Measurements from ENCODE around the gene LSM7. TPM values are rescaled to one million over a fixed set of nuclear protein-coding genes. Genes with fewer than 3 reads are reported as not detected.

Gene LSM7
- total RNA-seq, 1 donor from 2014 or later: 57.0 TPM

DNA sequence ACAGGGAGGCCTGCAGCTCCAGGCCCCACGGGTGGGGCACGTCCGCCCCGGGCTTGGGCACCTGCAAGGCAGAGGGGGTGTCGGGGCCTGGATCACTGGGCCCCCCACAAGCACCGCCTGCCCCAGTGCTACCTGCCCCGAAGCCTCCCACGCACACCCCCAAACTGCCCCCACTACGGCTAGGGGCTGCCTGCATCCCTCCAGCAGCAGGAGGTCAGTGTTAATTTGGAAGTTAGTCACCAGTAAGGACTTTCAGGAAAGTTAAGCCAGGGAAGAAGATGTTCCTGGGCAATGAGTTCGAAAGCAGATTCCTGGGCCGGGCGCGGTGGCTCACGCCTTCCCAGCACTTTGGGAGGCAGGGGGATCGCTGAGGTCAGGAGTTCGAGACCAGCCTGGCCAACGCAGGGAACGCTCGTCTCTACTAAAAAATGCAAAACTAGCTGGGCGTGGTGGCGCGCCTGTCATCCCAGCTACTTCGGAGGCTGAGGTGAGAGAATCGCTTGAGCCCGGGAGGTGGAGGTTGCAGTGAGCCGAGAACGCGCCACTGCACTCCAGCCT is 51.9 kb downstream of the LSM7 start:
- no peak for DNase-seq

GRCh38 chr19:2275588-2276428 is 52.6 kb downstream of the LSM7 start:
- DNase-seq: no peak

- DNase-seq: peak; percentile 57
Observed at GRCh38 chr19:2274931-2275535, 53.4 kb downstream of the LSM7 start.

DNA sequence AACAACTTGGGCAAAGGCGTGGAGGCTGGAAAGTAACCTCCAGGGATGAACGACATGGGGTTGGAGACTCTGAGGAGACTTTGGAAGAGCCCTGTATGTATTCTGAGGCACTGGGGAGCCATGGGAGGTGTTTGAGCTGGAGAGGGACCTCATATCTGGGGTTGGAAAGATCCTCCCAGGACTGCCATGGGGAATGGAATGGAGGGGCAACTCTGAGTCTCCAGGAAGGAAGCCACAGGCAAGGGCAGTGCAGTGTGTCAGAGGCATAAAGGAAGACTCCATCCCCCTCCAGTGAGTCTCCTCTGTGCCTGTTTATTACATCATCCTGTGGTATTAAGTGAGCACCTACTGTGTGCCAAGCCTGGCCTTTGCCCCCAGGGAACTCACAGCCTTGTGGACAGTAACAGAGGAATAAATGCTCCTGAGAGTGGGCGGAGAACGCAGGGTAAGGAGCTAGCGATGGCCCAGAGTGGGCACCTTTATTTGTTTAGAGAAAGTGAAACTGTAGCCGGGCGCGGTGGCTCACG is 54.1 kb downstream of the LSM7 start:
- DNase-seq: no peak

DNA sequence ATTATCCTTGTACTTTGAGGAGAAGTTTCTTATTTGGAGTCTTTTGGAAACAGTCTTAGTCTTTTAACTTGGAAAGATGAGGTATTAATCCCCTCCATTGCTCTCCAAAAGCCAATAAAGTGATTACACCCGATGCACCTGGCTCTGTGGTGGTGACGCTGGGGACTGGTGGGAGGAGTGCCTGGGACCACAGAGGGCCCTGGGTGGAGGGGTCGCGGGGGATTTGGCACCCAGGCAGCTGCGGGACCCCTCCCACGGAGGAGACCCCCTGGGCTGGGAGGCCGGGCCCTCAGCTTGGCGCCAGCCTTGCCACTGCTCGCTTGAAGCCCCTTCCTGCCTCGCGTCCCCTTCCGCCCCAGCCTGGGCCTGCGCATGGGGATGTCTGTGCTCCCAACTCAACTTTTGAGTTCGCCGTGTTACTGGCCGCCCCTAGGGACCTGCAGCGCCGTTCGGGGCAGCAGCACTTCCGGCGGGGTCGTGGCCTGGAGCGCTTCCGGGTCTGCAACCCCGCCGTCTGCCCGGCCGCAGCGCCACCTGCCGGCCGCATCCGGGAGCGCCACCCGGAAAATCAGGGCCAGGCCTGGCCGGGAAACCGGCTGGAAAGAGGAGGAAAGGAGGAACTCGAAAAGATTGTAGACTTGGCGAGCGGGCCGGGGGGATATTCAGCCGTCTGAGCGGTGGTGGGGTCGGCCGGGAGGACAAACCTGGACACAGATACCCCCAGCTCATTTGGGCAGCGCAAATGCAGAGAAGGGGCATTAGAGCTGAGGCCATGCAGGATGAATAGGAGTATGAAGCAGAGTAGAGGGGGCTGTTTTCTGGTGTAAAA is 54.8 kb downstream of the LSM7 start:
- peak; percentile 53 for DNase-seq

Other genes starting within 250 kb of the LSM7 start
- 16.2 TPM for gene MOB3A, start 232.3 kb downstream of the LSM7 start, total RNA-seq
- gene IZUMO4, start 231.7 kb downstream of the LSM7 start, total RNA-seq: 2.2 TPM
- 33.2 TPM for gene AP3D1, start 177.0 kb downstream of the LSM7 start, total RNA-seq
- gene DOT1L, start 164.7 kb downstream of the LSM7 start, total RNA-seq: 9.3 TPM
- 36.7 TPM for gene PLEKHJ1, start 92.3 kb downstream of the LSM7 start, total RNA-seq
- gene SF3A2, start 91.8 kb downstream of the LSM7 start, total RNA-seq: 51.5 TPM
- not detected for gene AMH, start 79.3 kb downstream of the LSM7 start, total RNA-seq
- 4.5 TPM for gene JSRP1, start 72.2 kb downstream of the LSM7 start, total RNA-seq
- 0.20 TPM for gene PEAK3, start 46.4 kb downstream of the LSM7 start, total RNA-seq
- not detected for gene LINGO3, start 20.4 kb downstream of the LSM7 start, total RNA-seq
- gene SPPL2B, start 98 bp upstream of the LSM7 start, total RNA-seq: 23.6 TPM
- 0.20 TPM for gene TMPRSS9, start 31.7 kb upstream of the LSM7 start, total RNA-seq
- gene TIMM13, start 99.0 kb upstream of the LSM7 start, total RNA-seq: 22.6 TPM
- gene LMNB2, start 128.4 kb upstream of the LSM7 start, total RNA-seq: 34.1 TPM
- 55.8 TPM for gene GADD45B, start 147.5 kb upstream of the LSM7 start, total RNA-seq

Measured in skin of body (tissue), 2 donors.